Endodermal cell (in vitro differentiated cells): ENCODE results near the gene ROBO1. TPM values are rescaled to one million over a fixed set of nuclear protein-coding genes. Genes with fewer than 3 reads are reported as not detected.
A peak's percentile ranks its signal among the peaks of the same experiment; 100 is the strongest.

Experiments
- DNase-seq: peaks from one replicate; pipeline ENCODE4 v3.0.0-alpha.2; 2017
- H3K27ac ChIP-seq: 2 replicates; pipeline ENCODE4 v1.5.1; 2013; ENCODE audit warnings: mild to moderate bottlenecking, low read depth, low read length, moderate library complexity
- H3K27me3 ChIP-seq: 2 replicates; pipeline ENCODE4 v1.6.1; 2013; ENCODE audit warnings: mild to moderate bottlenecking, low read length, moderate library complexity; ENCODE audit not compliant: insufficient read depth, control insufficient read depth, poor library complexity, severe bottlenecking
- H3K36me3 ChIP-seq: 2 replicates; pipeline ENCODE4 v1.7.0; 2013; ENCODE audit warnings: mild to moderate bottlenecking, low read length, moderate library complexity; ENCODE audit not compliant: control insufficient read depth, insufficient read depth
- H3K4me1 ChIP-seq: one replicate; pipeline ENCODE4 v1.7.0; 2013; ENCODE audit warnings: low read length; ENCODE audit not compliant: control insufficient read depth, insufficient read depth
- H3K4me3 ChIP-seq: 2 replicates; pipeline ENCODE4 v1.5.1; 2013; ENCODE audit warnings: mild to moderate bottlenecking, low read length, moderate library complexity
- H3K9ac ChIP-seq: 2 replicates; pipeline ENCODE4 v1.6.1; 2013; ENCODE audit warnings: mild to moderate bottlenecking, low read length, moderate library complexity; ENCODE audit not compliant: poor library complexity, severe bottlenecking; ENCODE audit errors: extremely low read depth
- H3K9me3 ChIP-seq: 2 replicates; pipeline ENCODE4 v1.6.1; 2013; ENCODE audit warnings: mild to moderate bottlenecking, low read length, moderate library complexity; ENCODE audit not compliant: control insufficient read depth
- H3K27ac Mint-ChIP-seq: 2 replicates; pipeline ENCODE4 v1.8.0; 2020; ENCODE audit warnings: mixed read lengths
- H3K27me3 Mint-ChIP-seq: 2 replicates; pipeline ENCODE4 v1.8.0; 2021; ENCODE audit warnings: mild to moderate bottlenecking, mixed read lengths; ENCODE audit not compliant: insufficient read depth
- H3K36me3 Mint-ChIP-seq: 2 replicates; pipeline ENCODE4 v1.8.0; 2020; ENCODE audit warnings: low read depth, mixed read lengths
- H3K4me1 Mint-ChIP-seq: 2 replicates; pipeline ENCODE4 v1.8.0; 2020; ENCODE audit warnings: mixed read lengths
- H3K4me3 Mint-ChIP-seq: 2 replicates; pipeline ENCODE4 v1.8.0; 2020; ENCODE audit warnings: mild to moderate bottlenecking, moderate library complexity, mixed read lengths
- H3K9me3 Mint-ChIP-seq: 2 replicates; pipeline ENCODE4 v1.8.0; 2020; ENCODE audit warnings: mild to moderate bottlenecking, mixed read lengths
- WGBS, 2 experiments: methylation state at CpG; one replicate each; pipeline versions ENCODE4 v1.1.5 to v1.1.7; 2013; ENCODE audit warnings: missing lambda C conversion rate in 2 of 2, mixed read lengths in 1 of 2; ENCODE audit not compliant: insufficient coverage in 1 of 2, insufficient read length in 1 of 2; 5-methylcytosine and 5-hydroxymethylcytosine counted together
- total RNA-seq, 2 donors: library from RNA; stranded (reverse); fragmentation: NEBNext Ultra II Directional in 1 of 2; extraction: Animal tissue kit (Norgen Biotek cat#: 25700) in 1 of 2; gene quantifications; 2 replicates in 1 of 2; 3 replicates in 1 of 2; pipeline ENCODE4 v1.2.1, GENCODE V29; 2021
- TF ChIP-seq, protein P1 (sequence below): fragments of 200-600 bp; sonication (generic); conservative IDR thresholded peaks from 2 replicates; pipeline ENCODE4 v1.5.0; 2021; ENCODE audit warnings: antibody characterized with exemption, mild to moderate bottlenecking

Gene ROBO1
- total RNA-seq, 2 donors from 2014 or later = 74.8 to 75.9 TPM

- Mint-ChIP-seq H3K27ac (no peak overlapping the region), H3K4me1 (peaks cover 13% of the 10 kb centered on the region), H3K27me3 (peaks cover 5% of the 10 kb centered on the region), H3K9me3 (no peaks in the 10 kb centered on the region), H3K4me3 (no peak overlapping the region), H3K36me3 (no peaks in the 10 kb centered on the region)
- Histone ChIP-seq H3K4me3 (peak overlapping the region; percentile 80), H3K27me3 (peaks cover 55% of the 10 kb centered on the region), H3K4me1 (no peaks in the 10 kb centered on the region), H3K9ac (no peak overlapping the region), H3K36me3 (no peaks in the 10 kb centered on the region), H3K9me3 (no peaks in the 10 kb centered on the region), H3K27ac (no peak overlapping the region)
- TF ChIP-seq, protein P1, sequence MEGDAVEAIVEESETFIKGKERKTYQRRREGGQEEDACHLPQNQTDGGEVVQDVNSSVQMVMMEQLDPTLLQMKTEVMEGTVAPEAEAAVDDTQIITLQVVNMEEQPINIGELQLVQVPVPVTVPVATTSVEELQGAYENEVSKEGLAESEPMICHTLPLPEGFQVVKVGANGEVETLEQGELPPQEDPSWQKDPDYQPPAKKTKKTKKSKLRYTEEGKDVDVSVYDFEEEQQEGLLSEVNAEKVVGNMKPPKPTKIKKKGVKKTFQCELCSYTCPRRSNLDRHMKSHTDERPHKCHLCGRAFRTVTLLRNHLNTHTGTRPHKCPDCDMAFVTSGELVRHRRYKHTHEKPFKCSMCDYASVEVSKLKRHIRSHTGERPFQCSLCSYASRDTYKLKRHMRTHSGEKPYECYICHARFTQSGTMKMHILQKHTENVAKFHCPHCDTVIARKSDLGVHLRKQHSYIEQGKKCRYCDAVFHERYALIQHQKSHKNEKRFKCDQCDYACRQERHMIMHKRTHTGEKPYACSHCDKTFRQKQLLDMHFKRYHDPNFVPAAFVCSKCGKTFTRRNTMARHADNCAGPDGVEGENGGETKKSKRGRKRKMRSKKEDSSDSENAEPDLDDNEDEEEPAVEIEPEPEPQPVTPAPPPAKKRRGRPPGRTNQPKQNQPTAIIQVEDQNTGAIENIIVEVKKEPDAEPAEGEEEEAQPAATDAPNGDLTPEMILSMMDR = peak; percentile 26
- DNase-seq = peak; percentile 70
- WGBS, 2 experiments = 13 to 15% methylated on average over 2 to 5 of the region's 5 CpGs
Measured at GRCh38 chr3:79765911-79766310, 1.9 kb downstream of the ROBO1 start.

GRCh38 chr3:79761441-79761840 is 6.4 kb downstream of the ROBO1 start:
- Mint-ChIP-seq H3K27me3 (peaks cover 5% of the 10 kb centered on the region), H3K27ac (no peak overlapping the region), H3K9me3 (no peaks in the 10 kb centered on the region), H3K36me3 (no peaks in the 10 kb centered on the region), H3K4me1 (peaks cover 7% of the 10 kb centered on the region), H3K4me3 (no peak overlapping the region)
- TF ChIP-seq, protein P1 = no peak
- Histone ChIP-seq H3K9me3 (no peaks in the 10 kb centered on the region), H3K27ac (no peak overlapping the region), H3K4me1 (no peaks in the 10 kb centered on the region), H3K4me3 (no peak overlapping the region), H3K27me3 (peaks cover 31% of the 10 kb centered on the region), H3K36me3 (no peaks in the 10 kb centered on the region), H3K9ac (no peak overlapping the region)
- DNase-seq = no peak
- WGBS, 2 experiments = 80 to 83% methylated on average over 1 of the region's 1 CpG

- H3K4me1 Mint-ChIP-seq = no peaks in the 10 kb centered on the region
- Histone ChIP-seq H3K4me1 (no peaks in the 10 kb centered on the region), H3K27ac (no peak overlapping the region), H3K36me3 (no peaks in the 10 kb centered on the region), H3K9ac (no peak overlapping the region), H3K4me3 (no peak overlapping the region), H3K9me3 (no peaks in the 10 kb centered on the region), H3K27me3 (no peaks in the 10 kb centered on the region)
- H3K27ac Mint-ChIP-seq = no peak overlapping the region
- no peaks in the 10 kb centered on the region for H3K36me3 Mint-ChIP-seq
- TF ChIP-seq, protein P1 = no peak
- peaks cover 4% of the 10 kb centered on the region for H3K9me3 Mint-ChIP-seq
- no peak for DNase-seq
- WGBS, 2 experiments = no CpG with 5 or more reads among the region's 1 CpG
- no peaks in the 10 kb centered on the region for H3K27me3 Mint-ChIP-seq
- H3K4me3 Mint-ChIP-seq = no peak overlapping the region
Measured at GRCh38 chr3:79751703-79752102, 16.1 kb downstream of the ROBO1 start.
